SIG-M5 treated with dmso at 0.1 percent for 504 hours (cell line): ENCODE measurements around the gene BARHL1.

Experiments
- DNase-seq: peaks from one replicate; lab custom pipeline; 2025; ENCODE audit not compliant: unreplicated experiment; lab: John Stamatoyannopoulos, UW

BARHL1 gene

DNA sequence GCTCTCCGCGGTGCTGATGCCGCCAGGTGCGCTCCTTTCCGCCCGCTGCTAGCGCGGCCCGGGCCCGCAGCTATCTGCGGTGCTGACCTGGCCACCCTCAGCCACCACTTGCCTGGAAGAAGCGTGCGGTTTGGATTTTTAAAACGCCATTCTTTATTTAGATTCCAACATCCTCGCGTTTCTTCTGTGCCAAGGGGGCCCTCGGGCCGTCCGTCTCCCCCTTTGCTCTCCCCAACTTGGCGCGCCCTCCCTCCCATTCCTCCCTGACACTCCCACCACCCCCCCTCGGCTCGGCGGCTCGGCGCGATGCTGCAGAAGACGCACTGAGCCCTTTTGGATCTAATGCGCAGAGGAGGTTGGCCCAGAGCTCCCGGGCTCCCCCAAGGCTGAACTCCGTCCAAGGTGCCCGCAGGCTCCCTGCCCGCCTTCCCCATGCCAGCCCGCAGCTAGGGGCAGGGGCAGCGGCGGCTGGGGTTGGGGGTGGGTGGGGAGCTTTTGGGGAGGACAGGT lies at the start of gene BARHL1:
Gene BARHL1, plus strand, starts transcription at position 331 of the 510 bp plus-strand sequence. CDS start 192 bp downstream, outside the sequence.
- DNase-seq, result no peak

DNA sequence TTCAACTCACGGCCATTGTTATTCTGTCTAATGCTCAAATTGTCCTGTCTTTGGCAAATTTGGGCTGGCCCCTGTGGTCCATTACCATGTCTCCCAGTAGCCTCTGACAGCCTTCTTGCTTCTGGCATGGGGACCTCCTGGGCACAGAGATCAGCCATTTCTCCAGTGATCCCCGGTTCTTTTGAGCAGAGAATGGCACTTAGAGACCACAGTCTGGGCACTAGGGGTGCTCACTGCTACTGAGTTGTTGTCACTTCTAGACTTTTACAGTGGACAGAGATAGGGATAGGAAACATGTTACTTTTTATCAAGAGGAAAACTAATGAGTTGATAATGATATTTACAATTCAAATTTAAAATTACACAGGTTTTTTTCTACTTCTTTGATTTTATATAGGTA lies 47.6 kb upstream of the BARHL1 start:
- DNase-seq, result no peak

DNA sequence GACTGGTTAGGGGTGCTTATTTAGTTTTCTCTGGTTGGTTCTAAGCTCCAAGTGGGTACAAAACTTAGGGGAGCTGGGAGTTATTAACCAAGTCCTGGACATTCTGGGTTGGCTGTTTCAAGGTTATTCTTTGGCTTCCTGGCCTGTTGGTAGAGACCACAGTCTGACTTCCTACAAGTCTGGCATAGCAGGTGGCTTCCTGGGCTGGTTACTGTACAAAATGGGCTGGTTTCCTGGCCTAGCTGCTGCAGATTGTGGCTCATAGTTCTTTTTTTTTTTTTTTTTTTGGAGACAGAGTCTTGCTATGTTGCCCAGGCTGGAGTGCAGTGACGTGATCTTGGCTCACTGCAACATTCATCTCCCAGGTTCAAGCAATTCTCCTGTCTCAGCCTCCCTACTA lies 46.3 kb upstream of the BARHL1 start:
- no peak for DNase-seq

DNA sequence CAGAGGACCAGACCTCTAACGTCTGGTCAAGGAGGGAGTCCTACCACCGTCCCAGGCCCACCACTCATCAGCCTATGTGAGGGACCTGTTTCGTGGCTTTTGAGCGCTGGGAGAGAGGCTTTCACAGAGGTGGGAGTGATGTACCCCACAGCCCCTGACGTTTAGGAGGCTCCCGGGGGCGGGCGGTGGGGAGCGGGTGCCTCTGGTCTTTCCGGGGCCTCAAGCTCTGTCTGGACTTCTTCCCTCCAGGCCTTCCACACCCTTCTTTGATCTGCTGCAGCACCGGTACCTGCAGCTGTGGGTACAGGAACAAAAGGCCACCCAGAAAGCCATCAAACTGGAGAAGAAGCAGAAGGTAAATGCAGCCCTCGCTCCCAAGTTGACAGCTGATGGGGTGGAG lies 45.1 kb upstream of the BARHL1 start:
- no peak for DNase-seq

DNA sequence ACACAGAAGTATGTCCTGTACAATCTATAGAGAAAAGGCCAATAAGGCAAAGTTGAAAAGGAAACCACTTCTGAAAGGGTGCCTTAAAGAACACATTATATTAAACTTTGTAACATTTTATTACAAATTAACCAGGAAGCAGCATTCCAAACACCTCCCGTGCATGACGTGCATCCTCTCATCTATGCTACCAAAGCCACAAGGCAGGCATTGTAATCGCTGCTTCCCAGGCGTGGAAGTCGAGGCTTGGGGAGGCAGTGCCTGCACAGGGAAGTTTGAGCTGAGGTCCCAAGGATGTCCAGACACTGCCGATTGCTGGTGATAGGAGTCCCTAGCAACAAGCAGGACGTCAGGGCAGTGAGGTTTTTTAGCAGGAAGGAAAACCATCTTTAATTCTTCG lies 44.3 kb upstream of the BARHL1 start:
- no peak for DNase-seq

DNA sequence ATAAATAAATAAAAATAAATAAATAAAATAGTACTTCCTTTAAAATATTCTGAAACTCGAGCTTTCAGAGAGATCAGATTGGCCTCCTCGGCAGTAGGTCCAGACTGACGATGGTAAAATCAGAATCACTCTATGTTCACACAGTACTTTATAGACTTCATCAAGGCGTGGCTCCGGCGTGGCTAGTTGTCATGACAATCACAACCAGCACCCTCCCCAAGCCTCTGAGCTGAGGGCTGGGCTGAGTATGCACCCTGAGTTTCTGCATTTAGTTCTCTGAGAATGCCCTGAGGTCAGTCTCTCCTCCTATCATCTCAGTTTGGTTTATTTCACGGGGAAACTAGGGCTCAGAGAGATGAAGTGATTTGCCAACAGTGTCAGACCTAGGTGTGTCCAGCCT lies 43.3 kb upstream of the BARHL1 start:
- DNase-seq, result no peak

DNA sequence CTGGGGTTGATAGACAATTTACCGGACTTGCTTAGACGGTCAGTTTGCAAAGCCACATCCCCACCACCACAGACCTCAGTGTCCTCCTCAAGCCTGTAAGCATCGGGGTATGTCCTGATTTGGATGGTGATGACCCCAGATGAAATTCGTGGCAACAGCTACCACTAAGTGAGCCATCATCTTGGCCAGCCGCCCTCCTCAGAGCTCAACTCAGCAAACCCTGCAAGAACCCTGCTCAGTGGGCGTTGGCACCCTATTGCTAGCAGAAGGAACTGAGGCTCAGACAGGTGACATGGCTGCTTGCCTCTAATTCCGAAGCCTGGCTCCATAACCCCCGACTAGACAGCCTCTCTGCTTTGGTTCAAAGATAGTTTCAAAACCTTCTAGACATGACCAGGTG lies 41.4 kb upstream of the BARHL1 start:
- DNase-seq, result no peak

DNA sequence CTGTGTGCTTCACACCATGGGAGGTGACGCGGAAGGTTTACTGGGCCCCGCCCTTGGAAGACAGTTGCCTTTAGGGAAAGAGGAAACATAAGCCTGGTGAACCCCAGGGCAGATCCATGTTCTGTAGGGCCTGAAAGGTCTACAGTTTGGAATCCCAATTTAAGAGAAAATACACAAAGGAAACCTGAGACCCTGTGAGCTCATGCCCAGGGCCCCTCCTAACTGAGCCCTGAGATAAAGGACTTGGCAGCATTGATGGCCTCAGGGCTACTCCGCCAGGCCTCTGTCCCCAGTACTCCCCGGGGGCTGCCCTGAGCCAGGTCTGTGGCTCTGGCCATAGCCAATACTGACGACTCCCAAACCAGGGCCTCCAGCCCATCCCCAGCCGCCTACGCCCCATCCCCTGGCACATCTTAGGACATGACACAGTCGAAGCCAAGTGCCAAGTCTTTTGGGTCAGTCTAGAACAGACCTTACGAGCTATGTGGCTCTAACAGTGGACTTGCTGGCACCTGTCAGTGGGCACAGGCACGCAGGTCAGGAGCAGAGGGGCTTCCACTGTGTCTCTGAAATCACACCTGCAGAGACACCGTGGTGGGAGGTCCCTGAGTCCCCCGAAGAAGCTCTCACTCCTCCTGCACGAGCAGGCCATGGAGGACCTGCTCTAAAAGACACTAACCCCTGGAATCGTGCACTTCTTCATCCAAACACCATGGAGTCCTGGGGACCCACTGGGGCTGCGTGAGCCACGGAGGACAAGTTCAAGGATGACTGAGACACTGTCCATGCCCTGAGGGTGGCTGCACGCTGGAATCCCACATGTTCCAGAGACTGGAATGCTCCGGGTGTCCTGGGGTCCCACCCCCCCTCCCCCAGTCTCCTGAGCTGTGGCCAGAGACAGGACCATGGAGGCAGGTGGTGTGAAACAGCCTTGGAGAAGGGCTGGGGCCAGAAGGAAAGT lies 40.3 kb upstream of the BARHL1 start:
- DNase-seq, result no peak

- DNase-seq, result no peak
Observed at GRCh38 chr9:132543251-132543650, 39.2 kb upstream of the BARHL1 start.

DNA sequence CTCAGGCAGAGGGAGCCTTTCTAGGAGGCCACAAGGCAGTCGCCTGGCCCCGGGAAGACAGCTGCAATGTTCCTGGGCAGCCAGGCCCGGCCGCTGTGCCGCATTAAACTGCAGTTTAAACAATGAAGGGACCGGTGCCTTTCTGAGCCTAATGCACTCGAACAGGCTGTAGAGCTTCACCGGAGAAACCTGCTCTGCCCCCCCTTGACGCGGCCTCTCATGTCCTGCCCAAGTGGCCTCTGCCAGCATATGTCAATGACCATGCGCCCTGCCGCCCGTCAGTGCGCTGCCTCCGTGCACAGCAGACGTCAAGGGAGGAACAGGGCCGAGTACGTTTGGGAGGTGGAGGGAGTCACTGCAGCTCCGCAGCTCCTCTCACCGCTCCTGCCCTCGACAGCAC lies 38.4 kb upstream of the BARHL1 start:
- DNase-seq, result no peak

DNA sequence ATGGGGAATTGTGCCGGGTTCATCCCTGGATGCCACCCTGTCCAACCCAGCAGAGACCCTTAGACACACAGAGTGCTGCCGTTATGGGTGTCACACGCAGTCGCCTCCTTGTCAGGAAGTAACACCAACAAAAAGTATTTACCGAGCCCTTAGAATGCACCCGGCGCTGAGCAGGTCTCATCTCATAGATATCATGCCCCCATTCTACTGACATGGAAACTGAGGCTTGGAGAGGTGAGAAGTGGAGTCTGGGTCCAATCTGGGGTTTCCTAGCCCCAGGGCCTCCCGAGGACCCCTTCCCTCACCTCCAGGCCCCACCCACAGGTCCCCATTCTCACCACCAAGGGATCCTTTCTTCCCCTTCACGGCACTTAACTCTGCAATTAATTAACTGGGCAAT lies 36.8 kb upstream of the BARHL1 start:
- DNase-seq, result no peak

DNA sequence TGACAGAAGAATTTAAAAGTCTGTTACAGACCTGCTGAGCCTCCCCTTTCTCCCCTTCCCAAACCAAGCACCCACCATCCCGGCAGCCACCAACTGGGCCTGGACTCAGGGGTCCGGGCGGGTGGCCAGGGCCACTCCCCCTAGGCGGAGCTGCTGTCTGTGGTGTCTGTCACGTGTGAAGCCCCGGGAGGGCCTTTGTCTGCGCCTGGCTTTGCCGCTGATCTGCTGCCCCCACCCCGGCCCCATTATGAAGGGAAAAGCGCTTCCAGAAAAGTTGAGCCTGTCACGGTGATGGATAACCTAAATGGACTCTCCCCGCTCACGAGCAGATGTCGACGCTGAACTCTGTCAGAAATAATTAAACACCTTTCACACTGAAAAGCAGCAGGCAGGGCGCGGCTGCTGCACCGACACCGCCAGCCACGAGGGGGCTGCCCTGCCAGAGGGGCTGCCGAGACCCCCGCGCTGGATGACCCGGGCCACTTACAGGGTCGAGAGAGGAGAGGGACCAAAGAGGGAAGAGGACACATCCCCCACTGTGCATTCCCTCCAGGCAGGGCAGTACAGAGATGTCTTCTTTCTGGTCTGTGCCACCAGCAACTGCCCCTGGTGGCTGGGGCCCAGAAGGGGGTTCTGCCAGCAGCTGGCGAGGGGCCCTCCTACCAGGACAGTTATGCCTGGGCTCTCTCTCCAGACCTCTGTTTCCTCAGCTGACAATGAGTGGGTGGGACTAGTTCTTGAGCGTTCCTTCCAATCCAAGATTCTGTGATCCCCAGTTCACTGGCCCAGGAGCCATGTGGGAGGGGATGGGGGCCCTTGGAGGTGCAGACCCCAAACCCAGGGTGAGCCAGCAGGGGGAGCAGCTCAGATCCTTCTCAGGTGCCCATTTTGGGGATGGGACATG lies 36.0 kb upstream of the BARHL1 start:
- DNase-seq, result no peak

DNA sequence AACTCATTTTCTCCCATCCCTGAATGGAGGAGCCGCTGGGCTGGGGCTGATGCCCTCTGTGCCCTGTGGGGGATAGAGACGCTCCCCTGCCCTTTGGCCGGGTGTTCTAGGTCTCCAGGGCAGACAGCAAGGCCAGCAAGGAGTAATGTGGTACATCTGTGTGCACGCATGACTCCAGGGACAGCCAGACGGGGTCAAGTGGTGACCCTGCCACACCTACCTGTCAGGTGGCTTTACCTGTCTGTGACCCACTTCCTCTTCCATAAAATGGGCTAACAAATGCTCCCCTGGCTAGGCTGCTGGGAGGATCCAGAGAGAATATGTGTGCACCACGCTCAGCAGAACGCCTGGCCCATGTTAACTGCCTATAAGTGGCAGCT lies 35.4 kb upstream of the BARHL1 start:
- DNase-seq, result no peak

DNA sequence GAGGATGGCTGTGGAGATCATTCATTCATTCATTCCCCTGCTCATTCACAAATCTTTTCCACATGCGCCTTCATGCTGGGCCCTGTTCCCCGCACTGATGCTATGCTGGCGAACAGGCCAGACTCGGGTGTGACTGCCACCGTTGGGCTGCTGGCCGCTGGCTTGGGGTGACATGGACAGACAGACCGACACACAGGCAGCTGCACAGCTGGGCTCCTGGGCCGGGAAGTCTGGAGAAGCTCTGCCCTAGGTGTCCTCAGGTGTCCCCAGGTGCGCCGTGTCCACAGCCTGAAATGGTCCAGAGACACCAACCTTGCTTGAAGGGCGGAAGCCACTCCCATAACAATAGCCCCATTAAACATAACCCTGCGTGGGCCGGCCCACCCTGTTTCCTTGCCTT lies 35.0 kb upstream of the BARHL1 start:
- DNase-seq, result no peak

- DNase-seq, result no peak
Observed at GRCh38 chr9:132547976-132548730, 34.3 kb upstream of the BARHL1 start.

DNA sequence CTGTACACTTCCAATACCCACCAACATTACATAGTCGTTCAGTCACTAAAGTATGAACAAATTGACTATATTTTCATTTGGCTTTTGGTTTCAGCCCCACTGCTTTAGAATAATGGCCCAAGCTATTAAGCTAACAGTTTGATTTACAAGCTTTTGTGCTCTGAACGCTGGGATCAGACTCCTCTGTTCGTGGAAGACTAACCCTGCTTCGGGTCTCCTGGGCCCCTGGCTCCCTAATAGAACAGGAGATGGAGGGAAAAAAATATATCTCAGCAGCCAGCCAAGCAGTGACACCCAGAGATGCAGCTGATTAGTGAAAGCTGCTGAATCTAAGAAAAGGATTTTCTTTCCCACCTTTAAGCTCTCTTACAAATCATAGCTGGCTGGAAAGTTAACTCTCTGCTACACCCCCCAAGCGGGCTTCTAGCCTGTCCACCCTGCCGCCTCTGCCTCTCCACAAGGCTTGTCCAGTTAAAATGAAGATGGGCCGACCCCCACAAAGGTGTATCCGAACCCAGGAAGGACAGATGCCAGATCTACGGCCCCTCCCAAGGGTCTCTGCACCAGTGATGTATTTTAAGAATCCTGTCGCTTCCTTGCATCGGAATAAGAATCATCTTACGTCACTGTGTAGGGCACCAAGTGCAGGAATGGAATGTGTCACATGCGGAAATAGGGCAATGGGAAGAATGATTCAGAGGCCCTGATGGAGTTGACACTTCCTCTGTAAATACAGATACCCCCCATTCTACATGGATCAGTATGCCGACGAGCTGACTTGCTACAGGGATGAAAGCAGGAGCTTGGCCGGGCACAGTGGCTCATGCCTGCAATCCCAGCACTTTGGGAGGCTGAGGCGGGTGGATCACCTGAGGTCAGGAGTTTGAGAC lies 33.4 kb upstream of the BARHL1 start:
- no peak for DNase-seq

DNA sequence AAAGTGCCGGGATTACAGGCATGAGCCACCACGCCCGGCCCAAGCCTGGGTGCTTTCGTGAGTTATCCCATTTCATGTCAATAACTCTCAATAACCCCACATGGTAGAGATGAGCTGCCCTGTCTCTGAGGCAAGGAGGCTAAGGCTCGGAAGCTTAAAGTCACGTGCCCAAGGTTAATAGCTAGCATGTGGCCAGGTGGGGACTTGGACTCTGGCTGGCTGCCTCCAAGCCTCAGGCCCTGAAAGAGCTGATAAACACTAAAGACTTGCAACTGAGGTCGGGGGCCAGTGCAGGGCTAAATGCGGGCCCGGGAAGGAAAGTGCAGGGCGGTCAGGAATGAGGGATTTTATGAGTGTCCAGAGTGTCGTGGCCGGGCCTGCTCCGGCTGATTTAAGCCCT lies 30.9 kb upstream of the BARHL1 start:
- DNase-seq, result no peak

DNA sequence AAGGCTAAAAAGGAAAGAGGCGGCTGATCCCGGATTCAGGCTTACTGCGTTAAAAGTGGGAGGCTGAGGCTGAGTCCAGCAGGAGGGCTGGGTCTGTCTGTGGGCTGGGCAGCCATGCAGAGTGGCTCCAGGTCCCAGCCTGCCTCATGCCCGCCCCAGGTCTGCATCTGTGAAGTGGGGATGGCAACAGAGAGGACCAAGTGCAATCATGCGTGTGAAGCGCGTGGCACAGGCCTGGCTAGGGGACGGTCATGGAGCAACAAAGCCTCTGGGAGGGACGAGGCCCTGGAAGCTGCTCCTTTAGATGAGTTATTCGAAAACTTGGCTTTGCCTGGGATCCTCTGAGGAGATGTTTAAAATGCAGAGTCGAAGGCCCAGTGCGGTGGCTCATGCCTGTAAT lies 30.4 kb upstream of the BARHL1 start:
- DNase-seq, result no peak

DNA sequence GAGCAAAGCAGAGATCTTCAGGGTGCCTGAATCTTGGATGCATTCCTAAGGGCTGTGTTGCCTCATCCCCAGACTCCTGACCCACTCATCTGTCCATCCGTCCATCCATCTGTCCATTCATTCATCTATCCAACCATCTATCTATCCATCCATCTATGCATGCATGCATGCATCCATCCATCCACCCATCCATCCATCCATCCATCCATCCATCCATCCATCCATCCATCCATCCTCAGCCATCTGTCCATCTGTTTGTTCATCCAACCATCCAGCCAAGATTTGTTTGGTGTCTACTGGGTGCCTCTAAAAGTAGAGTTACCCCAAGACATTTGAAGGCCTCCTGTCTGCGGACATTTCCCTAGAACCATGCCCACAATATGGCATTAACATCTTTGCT lies 27.7 kb upstream of the BARHL1 start:
- no peak for DNase-seq

DNA sequence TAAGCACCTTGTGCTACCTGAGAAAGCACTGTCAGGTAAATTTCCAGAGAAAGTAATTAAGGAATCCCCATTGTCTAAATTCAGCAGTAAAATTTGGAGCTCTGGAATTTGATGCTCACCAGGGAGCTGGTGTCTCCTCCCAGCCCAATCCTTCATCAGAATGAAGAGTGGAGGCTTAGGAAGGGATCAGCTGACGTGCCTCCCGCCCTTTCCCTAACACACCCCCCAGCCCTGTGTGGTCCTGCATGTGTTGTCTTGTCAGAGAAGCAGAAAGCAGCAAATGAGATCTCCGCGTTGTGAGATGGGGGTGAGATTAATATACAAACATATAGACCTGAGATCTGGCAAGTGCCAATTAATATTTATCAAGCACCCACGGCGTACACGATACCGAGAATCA lies 26.9 kb upstream of the BARHL1 start:
- no peak for DNase-seq
